Keratinocyte (primary cell): ENCODE results near the gene PTGDR.

ENCODE experiments used
- EZH2 ChIP-seq: IDR thresholded peaks from one replicate; pipeline ENCODE4 v1.6.1; 2012; ENCODE audit warnings: inconsistent platforms, mild to moderate bottlenecking, low read length, moderate library complexity
- TF ChIP-seq, protein P1 (sequence below), 3 experiments: IDR thresholded peaks in 1 of 3; conservative IDR thresholded peaks in 1 of 3; optimal IDR thresholded peaks in 1 of 3; 2 replicates in 2 of 3; 3 replicates in 1 of 3; pipeline versions ENCODE3 to v1.5.1; 2011; ENCODE audit warnings: low read length in 3 of 3, mild to moderate bottlenecking in 3 of 3, moderate library complexity in 2 of 3, control low read depth in 1 of 3, inconsistent platforms in 1 of 3; ENCODE audit not compliant: insufficient read depth in 2 of 3; ENCODE audit errors: extremely low read depth in 1 of 3

DNA sequence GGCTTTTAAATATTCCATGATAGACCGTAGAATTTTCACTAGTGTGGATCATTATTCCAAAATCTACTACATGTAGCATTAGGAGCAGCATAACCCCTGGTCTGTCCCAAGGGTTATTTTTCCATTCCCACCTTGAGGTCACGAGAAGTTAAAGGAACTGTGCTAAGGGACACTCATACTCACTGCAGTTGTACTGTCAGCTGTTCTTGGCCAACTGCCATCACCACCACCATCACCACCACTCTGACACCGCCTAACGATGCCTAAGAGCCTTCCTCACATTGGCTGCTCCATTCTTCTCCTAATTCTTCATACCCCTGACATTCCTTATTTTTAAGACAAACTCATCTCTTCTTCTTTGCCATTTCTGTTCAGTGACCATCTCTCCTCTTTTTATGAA, 13.4 kb upstream of the PTGDR start:
- TF ChIP-seq, protein P1, sequence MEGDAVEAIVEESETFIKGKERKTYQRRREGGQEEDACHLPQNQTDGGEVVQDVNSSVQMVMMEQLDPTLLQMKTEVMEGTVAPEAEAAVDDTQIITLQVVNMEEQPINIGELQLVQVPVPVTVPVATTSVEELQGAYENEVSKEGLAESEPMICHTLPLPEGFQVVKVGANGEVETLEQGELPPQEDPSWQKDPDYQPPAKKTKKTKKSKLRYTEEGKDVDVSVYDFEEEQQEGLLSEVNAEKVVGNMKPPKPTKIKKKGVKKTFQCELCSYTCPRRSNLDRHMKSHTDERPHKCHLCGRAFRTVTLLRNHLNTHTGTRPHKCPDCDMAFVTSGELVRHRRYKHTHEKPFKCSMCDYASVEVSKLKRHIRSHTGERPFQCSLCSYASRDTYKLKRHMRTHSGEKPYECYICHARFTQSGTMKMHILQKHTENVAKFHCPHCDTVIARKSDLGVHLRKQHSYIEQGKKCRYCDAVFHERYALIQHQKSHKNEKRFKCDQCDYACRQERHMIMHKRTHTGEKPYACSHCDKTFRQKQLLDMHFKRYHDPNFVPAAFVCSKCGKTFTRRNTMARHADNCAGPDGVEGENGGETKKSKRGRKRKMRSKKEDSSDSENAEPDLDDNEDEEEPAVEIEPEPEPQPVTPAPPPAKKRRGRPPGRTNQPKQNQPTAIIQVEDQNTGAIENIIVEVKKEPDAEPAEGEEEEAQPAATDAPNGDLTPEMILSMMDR (optimal IDR thresholded peaks at IDR 0.05 in 1 of 3, IDR thresholded peaks at IDR 0.05 in 1 of 3, conservative IDR thresholded peaks at IDR 0.05 in 1 of 3; ENCODE audit: extremely low read depth in 1 of 3, insufficient read depth in 2 of 3, low read length in 3 of 3) = no peak
- TF ChIP-seq EZH2 = no peak
